NT2/D1 (cell line): Measurements from ENCODE around the gene TSPEAR.

Source experiments
- SUZ12 ChIP-seq: IDR thresholded peaks from 2 replicates; pipeline ENCODE4 v1.6.1; 2011; ENCODE audit not compliant: insufficient read length, insufficient read depth; ENCODE audit errors: extremely low read depth
- YY1 ChIP-seq: IDR thresholded peaks from 2 replicates; pipeline ENCODE4 v1.6.1; 2011; ENCODE audit not compliant: insufficient read length, insufficient read depth
- ZNF274 ChIP-seq: IDR thresholded peaks from 2 replicates; pipeline ENCODE4 v1.6.1; 2011; ENCODE audit warnings: mild to moderate bottlenecking, low read depth, low read length

GRCh38 chr21:44594406-44594916 is 116.9 kb downstream of the TSPEAR start:
- TF ChIP-seq SUZ12: no peak
- no peak for TF ChIP-seq ZNF274
- no peak for TF ChIP-seq YY1
